HG02759 (cell line): Measurements from ENCODE around the gene PHKA2.
"Not testable (repeated sequence)": the region's sequence is repeated elsewhere in the genome, so short reads cannot be mapped to it uniquely, and the experiment has no call there.

Source experiments
- ATAC-seq: cut with Tn5 transposase; IDR thresholded peaks from one replicate; pipeline ENCODE4 v1.9.1; 2021; ENCODE audit warnings: mild to moderate bottlenecking, moderate library complexity; ENCODE audit not compliant: unreplicated experiment

PHKA2 gene

GRCh38 chrX:18983666-18984380 lies at the start of gene PHKA2:
Gene PHKA2 (minus strand): TSS chrX:18984114. CDS start chrX:18983932, 182 bp downstream.
- ATAC-seq: peak; percentile 49

- ATAC-seq: no peak
Observed at GRCh38 chrX:19030805-19031204, 46.9 kb upstream of the PHKA2 start.

GRCh38 chrX:19028560-19028959 lies 44.6 kb upstream of the PHKA2 start:
- ATAC-seq: no peak

- ATAC-seq: no peak
Observed at GRCh38 chrX:19024366-19024765, 40.5 kb upstream of the PHKA2 start.

GRCh38 chrX:19019996-19020395 lies 36.1 kb upstream of the PHKA2 start:
- ATAC-seq: no peak

- no peak for ATAC-seq
Observed at GRCh38 chrX:19017271-19017670, 33.4 kb upstream of the PHKA2 start.

GRCh38 chrX:19016614-19017013 lies 32.7 kb upstream of the PHKA2 start:
- ATAC-seq: not testable (repeated sequence)

GRCh38 chrX:19007868-19008267 lies 24.0 kb upstream of the PHKA2 start:
- no peak for ATAC-seq

GRCh38 chrX:19007011-19007410 lies 23.1 kb upstream of the PHKA2 start:
- no peak for ATAC-seq

- no peak for ATAC-seq
Observed at GRCh38 chrX:19005909-19006308, 22.0 kb upstream of the PHKA2 start.

- no peak for ATAC-seq
Observed at GRCh38 chrX:19003756-19004155, 19.8 kb upstream of the PHKA2 start.

- no peak for ATAC-seq
Observed at GRCh38 chrX:18998653-18999052, 14.7 kb upstream of the PHKA2 start.

GRCh38 chrX:18997916-18998315 lies 14.0 kb upstream of the PHKA2 start:
- ATAC-seq: no peak

- ATAC-seq: no peak
Observed at GRCh38 chrX:18996536-18996935, 12.6 kb upstream of the PHKA2 start.

- no peak for ATAC-seq
Observed at GRCh38 chrX:18995221-18995620, 11.3 kb upstream of the PHKA2 start.

GRCh38 chrX:18994713-18995112 lies 10.8 kb upstream of the PHKA2 start:
- ATAC-seq: no peak

GRCh38 chrX:18992829-18993228 lies 8.9 kb upstream of the PHKA2 start:
- no peak for ATAC-seq

- peak; percentile 0 for ATAC-seq
Observed at GRCh38 chrX:18985186-18985435, 1.2 kb upstream of the PHKA2 start.

- peak; percentile 86 for ATAC-seq
Observed at GRCh38 chrX:18984381-18985185, 669 bp upstream of the PHKA2 start.

GRCh38 chrX:18981124-18981807 lies 2.6 kb downstream of the PHKA2 start:
- no peak for ATAC-seq

- not testable (repeated sequence) for ATAC-seq
Observed at GRCh38 chrX:18980262-18980661, 3.7 kb downstream of the PHKA2 start.

- ATAC-seq: no peak
Observed at GRCh38 chrX:18974993-18975392, 8.9 kb downstream of the PHKA2 start.
